ENCODE results near the gene JAG2. TPM values are rescaled to one million over a fixed set of nuclear protein-coding genes. Genes with fewer than 3 reads are reported as not detected.

The JAG2 gene
- total RNA-seq, 3 donors from 2014 or later, result 4.2 to 15.4 (median 13.1) TPM

DNA sequence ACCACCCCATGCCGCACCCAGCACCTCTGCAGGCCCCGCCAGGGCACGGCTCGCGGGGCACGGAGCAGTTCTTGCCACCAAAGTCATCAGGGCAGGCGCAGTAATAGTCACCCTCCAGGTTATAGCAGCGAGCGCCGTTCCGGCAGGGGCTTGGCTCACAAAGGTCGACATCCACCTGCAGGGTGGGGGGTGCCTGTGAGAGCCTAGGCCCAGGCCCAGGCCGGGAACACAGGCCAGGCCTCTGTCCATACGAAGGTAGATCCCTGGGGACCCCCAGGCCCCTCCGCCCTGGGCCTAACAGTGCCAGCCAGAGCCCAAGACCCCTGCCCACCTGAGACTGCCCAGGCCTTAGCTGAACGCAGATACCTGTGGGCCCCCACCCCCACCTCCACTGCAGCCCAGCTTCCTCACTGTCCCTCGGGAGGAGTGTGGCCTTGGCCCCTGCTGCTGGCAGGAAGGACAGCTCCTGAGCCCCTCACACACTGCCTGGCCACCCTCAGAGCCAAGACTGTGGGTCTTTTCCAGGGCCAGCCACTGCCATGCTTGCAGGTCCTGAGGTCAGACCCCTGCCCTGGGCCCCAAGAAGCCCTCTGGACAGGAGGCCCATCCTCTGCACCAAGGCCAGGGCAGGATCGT is 19.3 kb downstream of the JAG2 start:
- TF ChIP-seq POLR2A (IDR thresholded peaks at IDR 0.05), result no peak
- no peak for TF ChIP-seq POLR2AphosphoS5 (IDR thresholded peaks at IDR 0.05)
- no peak for TF ChIP-seq CTCF (IDR thresholded peaks at IDR 0.05)
- Histone ChIP-seq H3K4me3 (no peak overlapping the region), H3K4me1 (no peaks in the 10 kb centered on the region), H3K27ac (no peak overlapping the region), H3K9me3 (no peaks in the 10 kb centered on the region), H3K36me3 (no peaks in the 10 kb centered on the region), H3K27me3 (no peaks in the 10 kb centered on the region)
- intact Hi-C loops (cut with DNase I; ENCODE audit: low total_unique reads), result no loop called here
- DNase-seq (ENCODE audit: low spot score in 2 of 2), result no peak

GRCh38 chr14:105148604-105149145 is 19.9 kb downstream of the JAG2 start:
- no peaks in the 10 kb centered on the region for H3K4me1 ChIP-seq
- no peak overlapping the region for H3K27ac ChIP-seq
- no peaks in the 10 kb centered on the region for H3K36me3 ChIP-seq
- no peaks in the 10 kb centered on the region for H3K9me3 ChIP-seq
- DNase-seq (ENCODE audit: low spot score in 2 of 2), result no peak
- intact Hi-C loops (cut with DNase I; ENCODE audit: low total_unique reads), result no loop called here
- H3K4me3 ChIP-seq, result no peak overlapping the region
- no peak for TF ChIP-seq CTCF (IDR thresholded peaks at IDR 0.05)
- H3K27me3 ChIP-seq, result no peaks in the 10 kb centered on the region

- no peaks in the 10 kb centered on the region for H3K9me3 ChIP-seq
- no peaks in the 10 kb centered on the region for H3K36me3 ChIP-seq
- no peak overlapping the region for H3K4me3 ChIP-seq
- no peak for TF ChIP-seq POLR2A (IDR thresholded peaks at IDR 0.05)
- DNase-seq (ENCODE audit: low spot score in 2 of 2), result no peak
- no peak overlapping the region for H3K27ac ChIP-seq
- no peaks in the 10 kb centered on the region for H3K4me1 ChIP-seq
- intact Hi-C loops (cut with DNase I; ENCODE audit: low total_unique reads), result loop anchor here (1.0 kb wide), 1 partner anchor 24 kb away; no protein-coding TSS in a partner anchor
- no peaks in the 10 kb centered on the region for H3K27me3 ChIP-seq
Measured at GRCh38 chr14:105147671-105148603, 20.6 kb downstream of the JAG2 start.

- no peaks in the 10 kb centered on the region for H3K27me3 ChIP-seq
- no peaks in the 10 kb centered on the region for H3K36me3 ChIP-seq
- no peak for DNase-seq (ENCODE audit: low spot score in 2 of 2)
- TF ChIP-seq POLR2A (IDR thresholded peaks at IDR 0.05) (no peak), CTCF (IDR thresholded peaks at IDR 0.05) (no peak)
- no peak overlapping the region for H3K27ac ChIP-seq
- intact Hi-C loops (cut with DNase I; ENCODE audit: low total_unique reads), result loop anchor here (1.0 kb wide), 1 partner anchor 23 kb away; no protein-coding TSS in a partner anchor
- H3K4me3 ChIP-seq, result no peak overlapping the region
- H3K4me1 ChIP-seq, result no peaks in the 10 kb centered on the region
- no peaks in the 10 kb centered on the region for H3K9me3 ChIP-seq
Measured at GRCh38 chr14:105146976-105147635, 21.5 kb downstream of the JAG2 start.

DNA sequence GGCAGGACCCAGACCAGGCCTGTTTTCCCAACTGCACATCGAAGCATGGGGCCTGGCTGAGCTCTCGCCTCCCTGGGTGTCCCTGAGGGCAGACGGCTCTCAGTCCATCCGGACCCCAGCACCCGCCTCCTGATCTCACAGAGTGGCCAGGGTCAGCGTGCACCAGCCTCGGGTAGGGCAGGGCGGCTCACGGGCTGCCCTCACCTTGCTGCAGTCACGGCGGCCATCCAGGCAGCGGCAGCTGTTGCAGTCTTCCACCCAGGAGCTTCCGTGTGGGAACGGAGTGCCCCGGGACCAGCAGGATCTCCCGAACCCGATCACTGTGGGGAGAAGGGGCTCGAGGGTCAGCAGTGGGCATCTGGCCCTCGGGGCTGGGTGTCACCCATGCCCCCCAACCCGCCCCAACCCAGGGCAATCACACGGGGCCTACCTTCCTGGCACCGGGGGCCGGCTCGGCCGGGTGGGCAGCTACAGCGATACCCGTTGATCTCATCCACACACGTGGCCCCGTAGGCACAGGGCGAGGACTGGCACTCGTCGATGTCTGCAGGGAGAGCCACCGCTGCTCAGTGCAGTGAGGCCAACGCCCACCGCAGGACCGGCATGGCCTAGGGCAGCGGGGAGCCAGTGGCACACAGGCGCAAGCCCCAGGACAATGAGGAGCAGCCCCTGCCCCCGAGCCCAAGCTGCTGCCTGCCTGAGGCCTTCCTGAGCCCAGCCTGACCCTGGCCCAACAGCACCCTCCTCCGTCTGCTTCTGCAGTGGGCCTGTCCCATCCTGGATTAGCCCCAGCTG is 22.2 kb downstream of the JAG2 start:
- intact Hi-C loops (cut with DNase I; ENCODE audit: low total_unique reads), result no loop called here
- Histone ChIP-seq H3K36me3 (no peaks in the 10 kb centered on the region), H3K4me1 (no peaks in the 10 kb centered on the region), H3K27me3 (no peaks in the 10 kb centered on the region), H3K27ac (no peak overlapping the region), H3K9me3 (no peaks in the 10 kb centered on the region), H3K4me3 (no peak overlapping the region)
- DNase-seq (ENCODE audit: low spot score in 2 of 2), result no peak
- TF ChIP-seq POLR2AphosphoS5 (IDR thresholded peaks at IDR 0.05), result no peak
- TF ChIP-seq CTCF (IDR thresholded peaks at IDR 0.05), result no peak
- no peak for TF ChIP-seq POLR2A (IDR thresholded peaks at IDR 0.05)

All from breast epithelium (tissue), 4 donors.